Erythroblast (primary cell): ENCODE measurements around the gene NTF3.
"Not testable (repeated sequence)": the region's sequence is repeated elsewhere in the genome, so short reads cannot be mapped to it uniquely, and the experiment has no call there.

Source experiments
- DNase-seq, 2 experiments: peaks; one replicate each; lab custom pipeline; 2025; lab: John Stamatoyannopoulos, UW
- GATA1 ChIP-seq: IDR thresholded peaks from 2 replicates; pipeline ENCODE4 v1.6.1; 2011; ENCODE audit warnings: low read depth, mild to moderate bottlenecking, control low read depth, low read length, moderate library complexity
- POLR2A ChIP-seq: IDR thresholded peaks from 2 replicates; pipeline ENCODE4 v1.6.1; 2011; ENCODE audit warnings: mild to moderate bottlenecking, low read length

Gene NTF3

DNA sequence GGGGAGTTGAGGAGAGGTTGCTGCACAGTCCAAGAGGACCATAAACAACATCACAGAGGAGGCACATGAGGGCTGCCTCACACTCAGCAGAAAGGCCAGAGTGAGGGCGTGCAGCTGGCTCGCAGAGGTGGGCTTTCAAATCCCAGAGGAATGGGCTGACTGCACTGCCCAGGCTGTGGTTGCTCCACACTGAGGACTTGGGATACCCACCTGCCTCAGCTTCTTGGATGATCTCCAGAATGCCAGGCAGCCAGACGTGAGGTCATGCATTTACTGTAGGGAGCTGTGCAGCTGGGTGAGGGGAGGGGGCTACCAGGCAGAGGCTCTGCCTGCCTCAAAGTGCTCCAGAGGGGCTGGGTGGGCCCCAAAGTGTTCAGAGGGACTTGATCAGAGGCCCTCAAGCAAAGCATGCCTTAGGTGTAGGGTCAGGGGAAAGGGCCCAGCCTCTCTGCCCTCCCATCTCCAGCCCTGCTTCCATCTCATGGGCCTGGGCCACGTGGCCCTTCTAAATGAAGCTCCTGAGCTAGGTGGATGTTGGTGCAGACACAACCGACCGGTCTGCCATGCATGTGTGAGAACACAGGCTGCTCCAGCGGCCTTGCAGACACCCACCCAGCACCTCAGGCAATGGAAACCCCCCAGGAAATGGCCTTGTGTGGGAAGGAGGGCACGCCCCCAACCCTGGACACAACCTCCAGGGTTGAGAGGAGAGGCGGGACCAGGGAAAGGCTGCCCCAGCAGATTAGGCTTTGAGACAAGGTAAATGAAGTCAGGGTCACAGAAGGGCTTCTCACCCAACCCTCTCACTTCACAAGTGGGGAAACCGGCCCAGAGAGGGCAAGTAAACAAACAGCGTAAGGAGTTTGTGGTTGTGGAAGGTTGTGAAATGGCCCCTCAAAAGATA, 90.8 kb downstream of the NTF3 start:
- TF ChIP-seq POLR2A (no peak), GATA1 (no peak)
- DNase-seq: no peak

- no peak for DNase-seq
- TF ChIP-seq GATA1 (no peak), POLR2A (no peak)
Observed at GRCh38 chr12:5523396-5524115, 91.6 kb downstream of the NTF3 start.

GRCh38 chr12:5524116-5524768, 92.3 kb downstream of the NTF3 start:
- no peak for TF ChIP-seq POLR2A
- TF ChIP-seq GATA1: no peak
- DNase-seq: no peak

DNA sequence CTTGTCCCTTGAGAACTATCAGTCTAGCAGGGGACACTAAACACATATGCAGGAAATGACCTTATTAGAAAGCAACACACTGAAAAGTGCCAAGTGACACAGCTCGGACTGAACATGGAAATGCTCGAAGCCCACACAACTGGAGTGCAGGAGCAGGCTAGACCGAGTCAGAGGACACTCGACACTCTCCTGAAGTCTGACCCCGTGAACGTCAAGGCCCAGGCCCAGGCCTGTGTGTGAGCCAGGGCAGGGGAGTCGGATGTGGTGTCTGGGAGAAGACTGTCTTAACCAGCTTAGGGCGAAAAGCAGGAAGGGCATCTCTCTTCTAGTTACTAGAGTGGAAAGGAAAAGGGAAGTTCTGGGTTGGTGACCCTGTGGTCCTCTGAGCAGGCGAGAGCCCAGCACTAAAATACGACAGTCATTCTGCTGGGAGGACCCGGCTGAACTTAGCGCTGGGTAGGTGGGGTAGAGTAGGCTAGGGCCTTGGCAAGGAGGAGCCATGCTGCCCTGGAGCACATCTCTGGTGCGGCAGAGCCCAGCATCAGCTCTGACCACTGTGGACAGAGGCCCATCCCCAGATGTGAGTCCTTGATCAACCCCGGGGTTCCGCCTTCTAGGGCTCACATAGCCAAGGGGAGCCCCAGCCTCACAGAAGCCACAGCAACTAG, 93.0 kb downstream of the NTF3 start:
- DNase-seq: no peak
- TF ChIP-seq POLR2A: no peak
- no peak for TF ChIP-seq GATA1

DNA sequence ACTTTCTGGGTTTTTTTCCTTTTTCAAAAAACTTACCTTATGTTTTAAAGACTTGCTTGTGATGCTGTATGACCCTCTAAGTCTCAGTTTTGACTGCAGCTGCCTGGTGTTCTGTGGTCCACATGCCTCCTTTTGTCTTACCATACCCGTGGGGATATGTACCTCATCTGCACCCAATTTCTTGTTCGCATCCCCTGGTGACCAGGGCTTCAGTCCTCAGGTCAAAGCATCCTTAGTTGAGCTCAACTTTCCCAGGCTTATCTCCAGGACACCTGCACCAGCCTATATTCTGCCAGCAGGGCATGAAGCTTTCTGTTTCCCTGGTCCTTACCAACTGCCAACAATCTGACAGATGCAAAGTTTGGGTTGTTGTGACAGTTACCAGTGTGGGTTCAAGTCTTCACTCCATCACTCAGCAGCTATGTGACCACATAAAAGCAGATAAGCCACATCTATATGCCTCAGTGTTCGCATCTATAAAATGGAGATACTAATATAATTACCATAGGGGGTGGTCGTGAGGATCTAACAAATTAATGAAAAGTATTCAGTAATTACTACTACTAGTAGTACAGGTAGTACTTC, 94.0 kb downstream of the NTF3 start:
- TF ChIP-seq GATA1: no peak
- no peak for TF ChIP-seq POLR2A
- no peak for DNase-seq

DNA sequence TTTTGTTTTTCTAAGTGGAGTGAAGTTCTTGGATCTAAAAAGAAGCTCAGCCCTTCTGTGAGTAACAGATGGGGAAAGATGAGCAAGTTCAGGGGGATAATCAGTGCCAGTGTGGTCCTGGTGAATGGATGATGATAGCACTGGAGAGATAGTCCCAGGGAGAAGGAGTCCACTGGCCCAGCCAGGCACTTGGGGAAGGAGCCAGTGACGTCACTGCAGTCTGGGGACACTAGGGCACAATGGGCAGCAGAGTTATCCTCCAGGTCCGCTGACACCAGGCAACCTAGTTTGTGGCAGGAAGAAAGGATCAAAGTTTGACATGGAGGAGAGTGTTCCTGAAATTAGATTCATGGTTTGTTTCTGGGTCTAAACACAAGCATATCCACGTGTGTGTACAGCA, 101.5 kb downstream of the NTF3 start:
- TF ChIP-seq GATA1 (no peak), POLR2A (no peak)
- DNase-seq: no peak

DNA sequence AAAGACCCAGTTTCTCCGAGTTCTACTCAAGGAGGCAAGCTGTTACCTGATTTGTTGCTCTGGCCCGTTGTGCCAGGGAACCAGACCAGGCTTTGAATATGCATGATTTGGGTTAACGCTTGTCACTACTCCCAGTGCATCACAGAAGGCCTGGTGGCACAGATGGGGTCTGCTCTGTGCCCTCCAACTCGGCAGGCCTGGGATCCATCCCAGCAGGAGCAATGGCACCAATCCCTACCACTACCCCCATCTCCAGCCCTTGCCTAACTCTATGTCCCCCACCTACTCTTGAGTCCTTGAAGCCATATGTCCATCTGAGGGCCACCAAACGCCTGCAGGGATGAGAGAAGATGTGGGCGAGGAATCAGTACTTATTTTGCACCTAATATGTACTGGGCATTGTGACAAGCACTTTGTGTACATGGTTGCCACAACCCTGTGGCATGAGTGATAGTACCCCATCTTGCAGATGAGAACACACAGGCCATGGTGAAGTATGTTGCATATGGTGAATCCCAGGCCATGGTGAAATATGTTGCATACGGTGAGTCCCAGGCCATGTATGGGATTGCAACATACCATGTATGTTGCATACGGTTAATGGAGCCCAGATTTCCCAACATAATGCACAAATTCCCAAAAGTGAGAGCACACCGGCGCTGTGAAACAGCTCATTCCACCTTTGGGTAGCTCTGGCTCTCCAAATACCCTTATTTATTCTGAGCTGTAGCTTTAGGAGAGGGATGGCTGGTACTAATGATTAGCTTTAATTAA, 102.7 kb downstream of the NTF3 start:
- TF ChIP-seq POLR2A (no peak), GATA1 (no peak)
- no peak for DNase-seq

GRCh38 chr12:5535541-5535940, 103.6 kb downstream of the NTF3 start:
- no peak for DNase-seq
- TF ChIP-seq GATA1 (no peak), POLR2A (no peak)

GRCh38 chr12:5537026-5537615, 105.2 kb downstream of the NTF3 start:
- not testable (repeated sequence) for DNase-seq

- DNase-seq: no peak
- TF ChIP-seq GATA1: no peak
Observed at GRCh38 chr12:5537771-5538170, 105.9 kb downstream of the NTF3 start.
